ENCODE data around the gene PRSS56.

The PRSS56 gene

GRCh38 chr2:232519581-232520438, at the start of gene PRSS56:
Gene PRSS56, plus strand, starts transcription at chr2:232520388. Its CDS starts 211 bp downstream, at chr2:232520599.
- no peak for FAIRE-seq

GRCh38 chr2:232473467-232473890, 46.7 kb upstream of the PRSS56 start:
- FAIRE-seq, result no peak

- FAIRE-seq, result no peak
Observed at GRCh38 chr2:232476045-232476444, 44.1 kb upstream of the PRSS56 start.

- no peak for FAIRE-seq
Observed at GRCh38 chr2:232476791-232477190, 43.4 kb upstream of the PRSS56 start.

GRCh38 chr2:232477751-232478510, 42.3 kb upstream of the PRSS56 start:
- no peak for FAIRE-seq

GRCh38 chr2:232478571-232479340, 41.4 kb upstream of the PRSS56 start:
- no peak for FAIRE-seq

GRCh38 chr2:232479341-232480200, 40.6 kb upstream of the PRSS56 start:
- no peak for FAIRE-seq

- no peak for FAIRE-seq
Observed at GRCh38 chr2:232480201-232481190, 39.7 kb upstream of the PRSS56 start.

GRCh38 chr2:232481322-232482140, 38.7 kb upstream of the PRSS56 start:
- no peak for FAIRE-seq

GRCh38 chr2:232482301-232483238, 37.6 kb upstream of the PRSS56 start:
- no peak for FAIRE-seq

- no peak for FAIRE-seq
Observed at GRCh38 chr2:232483311-232483922, 36.8 kb upstream of the PRSS56 start.

GRCh38 chr2:232483923-232484627, 36.1 kb upstream of the PRSS56 start:
- no peak for FAIRE-seq

- no peak for FAIRE-seq
Observed at GRCh38 chr2:232484628-232485347, 35.4 kb upstream of the PRSS56 start.

- FAIRE-seq, result no peak
Observed at GRCh38 chr2:232485348-232485756, 34.8 kb upstream of the PRSS56 start.

GRCh38 chr2:232485757-232486557, 34.2 kb upstream of the PRSS56 start:
- FAIRE-seq, result no peak

All from endometrium (tissue), 2 donors.